Endodermal cell (in vitro differentiated cells): ENCODE results near the gene RNF224. TPM values are rescaled to one million over a fixed set of nuclear protein-coding genes. Genes with fewer than 3 reads are reported as not detected.

ENCODE experiments used
- DNase-seq: peaks from one replicate; pipeline ENCODE4 v3.0.0-alpha.2; 2017
- H3K27ac ChIP-seq: 2 replicates; pipeline ENCODE4 v1.5.1; 2013; ENCODE audit warnings: mild to moderate bottlenecking, low read depth, low read length, moderate library complexity
- H3K27me3 ChIP-seq: 2 replicates; pipeline ENCODE4 v1.6.1; 2013; ENCODE audit warnings: mild to moderate bottlenecking, low read length, moderate library complexity; ENCODE audit not compliant: insufficient read depth, control insufficient read depth, poor library complexity, severe bottlenecking
- H3K36me3 ChIP-seq: 2 replicates; pipeline ENCODE4 v1.7.0; 2013; ENCODE audit warnings: mild to moderate bottlenecking, low read length, moderate library complexity; ENCODE audit not compliant: control insufficient read depth, insufficient read depth
- H3K4me1 ChIP-seq: one replicate; pipeline ENCODE4 v1.7.0; 2013; ENCODE audit warnings: low read length; ENCODE audit not compliant: control insufficient read depth, insufficient read depth
- H3K4me3 ChIP-seq: 2 replicates; pipeline ENCODE4 v1.5.1; 2013; ENCODE audit warnings: mild to moderate bottlenecking, low read length, moderate library complexity
- H3K9ac ChIP-seq: 2 replicates; pipeline ENCODE4 v1.6.1; 2013; ENCODE audit warnings: mild to moderate bottlenecking, low read length, moderate library complexity; ENCODE audit not compliant: poor library complexity, severe bottlenecking; ENCODE audit errors: extremely low read depth
- H3K9me3 ChIP-seq: 2 replicates; pipeline ENCODE4 v1.6.1; 2013; ENCODE audit warnings: mild to moderate bottlenecking, low read length, moderate library complexity; ENCODE audit not compliant: control insufficient read depth
- H3K27ac Mint-ChIP-seq: 2 replicates; pipeline ENCODE4 v1.8.0; 2020; ENCODE audit warnings: mixed read lengths
- H3K27me3 Mint-ChIP-seq: 2 replicates; pipeline ENCODE4 v1.8.0; 2021; ENCODE audit warnings: mild to moderate bottlenecking, mixed read lengths; ENCODE audit not compliant: insufficient read depth
- H3K36me3 Mint-ChIP-seq: 2 replicates; pipeline ENCODE4 v1.8.0; 2020; ENCODE audit warnings: low read depth, mixed read lengths
- H3K4me1 Mint-ChIP-seq: 2 replicates; pipeline ENCODE4 v1.8.0; 2020; ENCODE audit warnings: mixed read lengths
- H3K4me3 Mint-ChIP-seq: 2 replicates; pipeline ENCODE4 v1.8.0; 2020; ENCODE audit warnings: mild to moderate bottlenecking, moderate library complexity, mixed read lengths
- H3K9me3 Mint-ChIP-seq: 2 replicates; pipeline ENCODE4 v1.8.0; 2020; ENCODE audit warnings: mild to moderate bottlenecking, mixed read lengths
- CTCF ChIP-seq: fragments of 200-600 bp; sonication (generic); conservative IDR thresholded peaks from 2 replicates; pipeline ENCODE4 v1.5.0; 2021; ENCODE audit warnings: antibody characterized with exemption, mild to moderate bottlenecking
- WGBS, 2 experiments: methylation state at CpG; one replicate each; pipeline versions ENCODE4 v1.1.5 to v1.1.7; 2013; ENCODE audit warnings: missing lambda C conversion rate in 2 of 2, mixed read lengths in 1 of 2; ENCODE audit not compliant: insufficient coverage in 1 of 2, insufficient read length in 1 of 2; 5-methylcytosine and 5-hydroxymethylcytosine counted together
- total RNA-seq, 2 donors: library from RNA; stranded (reverse); fragmentation: NEBNext Ultra II Directional in 1 of 2; extraction: Animal tissue kit (Norgen Biotek cat#: 25700) in 1 of 2; gene quantifications; 2 replicates in 1 of 2; 3 replicates in 1 of 2; pipeline ENCODE4 v1.2.1, GENCODE V29; 2021

RNF224 gene
- total RNA-seq, 2 donors from 2014 or later: 0.24 to 0.38 TPM

DNA sequence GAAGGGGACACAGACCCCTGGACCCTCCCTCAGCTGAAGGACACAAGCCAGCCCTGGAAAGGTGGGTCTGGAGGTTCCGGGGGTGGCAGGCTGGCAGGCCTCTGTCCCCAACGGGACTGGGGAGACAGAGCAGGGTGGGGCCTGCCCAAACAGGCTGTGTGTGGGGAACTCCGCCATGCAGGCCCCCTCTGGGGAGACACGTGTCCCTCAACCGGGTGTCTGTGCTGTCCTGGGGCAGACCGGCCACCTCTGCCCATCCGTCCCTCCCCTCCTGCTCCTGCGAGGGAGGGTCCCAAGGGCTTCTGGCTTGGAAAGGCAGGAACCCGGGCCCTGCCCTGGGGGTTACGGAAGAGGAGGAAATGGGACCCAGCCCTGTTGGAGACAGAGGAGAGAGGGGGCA lies 4.8 kb downstream of the RNF224 start:
- Mint-ChIP-seq H3K27ac (no peak overlapping the region), H3K9me3 (no peaks in the 10 kb centered on the region), H3K4me3 (no peak overlapping the region), H3K4me1 (peaks cover 6% of the 10 kb centered on the region), H3K36me3 (no peaks in the 10 kb centered on the region), H3K27me3 (no peaks in the 10 kb centered on the region)
- WGBS, 2 experiments: 93% methylated on average over 5 to 10 of the region's 10 CpGs
- Histone ChIP-seq H3K9ac (no peak overlapping the region), H3K27ac (no peak overlapping the region), H3K9me3 (no peaks in the 10 kb centered on the region), H3K4me3 (no peak overlapping the region), H3K36me3 (no peaks in the 10 kb centered on the region), H3K4me1 (peaks cover 5% of the 10 kb centered on the region), H3K27me3 (no peaks in the 10 kb centered on the region)
- no peak for TF ChIP-seq CTCF
- no peak for DNase-seq

DNA sequence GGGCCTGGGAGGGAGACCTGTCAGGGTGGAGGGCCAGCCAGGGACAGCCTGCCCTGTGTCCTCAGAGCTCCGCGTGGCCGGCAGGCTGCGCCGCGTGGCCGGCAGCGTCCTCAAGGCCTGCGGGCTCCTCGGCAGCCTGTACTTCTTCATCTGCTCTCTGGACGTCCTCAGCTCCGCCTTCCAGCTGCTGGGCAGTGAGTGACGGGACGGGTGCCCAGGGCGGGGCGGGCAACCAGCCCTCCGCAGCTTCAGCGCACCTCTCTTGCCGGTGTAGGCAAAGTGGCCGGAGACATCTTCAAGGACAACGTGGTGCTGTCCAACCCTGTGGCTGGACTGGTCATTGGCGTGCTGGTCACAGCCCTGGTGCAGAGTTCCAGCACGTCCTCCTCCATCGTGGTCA lies 5.2 kb downstream of the RNF224 start:
- no peaks in the 10 kb centered on the region for H3K27me3 ChIP-seq
- no peak overlapping the region for H3K9ac ChIP-seq
- no peak overlapping the region for H3K4me3 ChIP-seq
- H3K4me3 Mint-ChIP-seq: no peak overlapping the region
- no peak for TF ChIP-seq CTCF
- H3K27ac Mint-ChIP-seq: no peak overlapping the region
- no peak for DNase-seq
- H3K4me1 Mint-ChIP-seq: peaks cover 8% of the 10 kb centered on the region
- 94 to 100% methylated on average over 7 to 24 of the region's 24 CpGs for WGBS, 2 experiments
- H3K9me3 ChIP-seq: no peaks in the 10 kb centered on the region
- H3K9me3 Mint-ChIP-seq: no peaks in the 10 kb centered on the region
- no peaks in the 10 kb centered on the region for H3K36me3 Mint-ChIP-seq
- no peak overlapping the region for H3K27ac ChIP-seq
- H3K4me1 ChIP-seq: peaks cover 9% of the 10 kb centered on the region
- no peaks in the 10 kb centered on the region for H3K27me3 Mint-ChIP-seq
- H3K36me3 ChIP-seq: no peaks in the 10 kb centered on the region

DNA sequence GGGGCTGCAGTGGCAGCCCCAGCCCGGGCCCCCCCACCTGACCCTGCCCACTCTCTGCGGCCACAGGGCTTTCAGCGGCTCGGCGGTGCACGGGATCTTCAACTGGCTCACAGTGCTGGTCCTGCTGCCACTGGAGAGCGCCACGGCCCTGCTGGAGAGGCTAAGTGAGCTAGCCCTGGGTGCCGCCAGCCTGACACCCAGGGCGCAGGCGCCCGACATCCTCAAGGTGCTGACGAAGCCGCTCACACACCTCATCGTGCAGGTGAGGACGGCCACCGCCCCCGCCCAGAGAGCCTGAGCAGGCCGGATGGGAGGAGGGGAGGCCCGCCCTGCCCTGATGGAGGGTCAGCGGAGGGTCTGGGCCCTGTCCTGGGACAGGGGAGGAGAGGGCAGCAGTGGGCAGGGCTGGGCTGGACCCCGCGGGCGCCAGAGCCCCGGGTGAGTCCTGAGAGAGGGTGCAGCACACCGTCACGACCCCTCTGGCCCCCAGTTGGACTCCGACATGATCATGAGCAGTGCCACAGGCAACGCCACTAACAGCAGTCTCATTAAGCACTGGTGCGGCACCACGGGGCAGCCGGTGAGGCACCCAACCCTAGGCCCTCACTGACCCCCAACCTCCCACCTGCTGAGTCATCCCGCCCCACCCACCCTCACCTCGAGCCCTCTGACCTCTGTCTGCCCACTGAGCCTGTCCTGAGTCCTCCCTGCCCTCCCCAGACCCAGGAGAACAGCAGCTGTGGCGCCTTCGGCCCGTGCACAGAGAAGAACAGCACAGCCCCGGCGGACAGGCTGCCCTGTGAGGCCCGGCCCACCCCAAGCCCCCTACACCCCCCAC lies 6.1 kb downstream of the RNF224 start:
- no peak overlapping the region for H3K9ac ChIP-seq
- Mint-ChIP-seq H3K36me3 (no peaks in the 10 kb centered on the region), H3K9me3 (no peaks in the 10 kb centered on the region), H3K27me3 (no peaks in the 10 kb centered on the region), H3K4me1 (peaks cover 13% of the 10 kb centered on the region), H3K4me3 (no peak overlapping the region), H3K27ac (no peak overlapping the region)
- 91 to 95% methylated on average over 14 to 39 of the region's 40 CpGs for WGBS, 2 experiments
- DNase-seq: no peak
- H3K27me3 ChIP-seq: no peaks in the 10 kb centered on the region
- no peak overlapping the region for H3K27ac ChIP-seq
- no peak overlapping the region for H3K4me3 ChIP-seq
- no peaks in the 10 kb centered on the region for H3K9me3 ChIP-seq
- peaks cover 15% of the 10 kb centered on the region for H3K4me1 ChIP-seq
- no peak for TF ChIP-seq CTCF
- H3K36me3 ChIP-seq: no peaks in the 10 kb centered on the region
